ENCODE measurements around the gene RPL7A. TPM values are rescaled to one million over a fixed set of nuclear protein-coding genes. Genes with fewer than 3 reads are reported as not detected.

The RPL7A gene
- total RNA-seq, 2 experiments from 2014 or later, result 3,102 to 3,168 TPM

DNA sequence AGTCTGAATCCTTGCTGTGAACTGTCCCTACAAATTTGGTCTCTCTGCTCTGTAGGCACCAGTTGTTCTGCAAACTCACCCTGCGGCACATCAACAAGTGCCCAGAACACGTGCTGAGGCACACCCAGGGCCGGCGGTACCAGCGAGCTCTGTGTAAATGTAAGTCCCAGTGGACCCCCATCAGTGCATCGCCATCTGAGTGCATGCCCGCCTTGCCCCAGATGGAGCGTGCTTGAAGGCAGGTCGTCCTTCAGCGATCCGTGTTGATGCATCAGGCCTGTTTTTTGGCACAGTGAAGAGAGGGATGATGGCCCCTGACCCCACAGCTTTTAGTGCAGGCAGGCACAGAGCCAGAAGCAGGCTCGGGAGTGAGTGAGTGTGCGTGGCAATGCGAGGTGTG, 9.6 kb downstream of the RPL7A start:
- POLR2A ChIA-PET, result interaction anchor here (1.0 to 8.5 kb wide), 4 partner anchors 8 to 17 kb away, joined by 4 to 93 read pairs (median 12); partner anchors contain the start of genes MED22 and RPL7A
- CTCF ChIA-PET, result interaction anchor here (2.2 to 3.9 kb wide), 2 partner anchors 14 to 17 kb away, joined by 9 to 27 read pairs; no protein-coding TSS in a partner anchor

DNA sequence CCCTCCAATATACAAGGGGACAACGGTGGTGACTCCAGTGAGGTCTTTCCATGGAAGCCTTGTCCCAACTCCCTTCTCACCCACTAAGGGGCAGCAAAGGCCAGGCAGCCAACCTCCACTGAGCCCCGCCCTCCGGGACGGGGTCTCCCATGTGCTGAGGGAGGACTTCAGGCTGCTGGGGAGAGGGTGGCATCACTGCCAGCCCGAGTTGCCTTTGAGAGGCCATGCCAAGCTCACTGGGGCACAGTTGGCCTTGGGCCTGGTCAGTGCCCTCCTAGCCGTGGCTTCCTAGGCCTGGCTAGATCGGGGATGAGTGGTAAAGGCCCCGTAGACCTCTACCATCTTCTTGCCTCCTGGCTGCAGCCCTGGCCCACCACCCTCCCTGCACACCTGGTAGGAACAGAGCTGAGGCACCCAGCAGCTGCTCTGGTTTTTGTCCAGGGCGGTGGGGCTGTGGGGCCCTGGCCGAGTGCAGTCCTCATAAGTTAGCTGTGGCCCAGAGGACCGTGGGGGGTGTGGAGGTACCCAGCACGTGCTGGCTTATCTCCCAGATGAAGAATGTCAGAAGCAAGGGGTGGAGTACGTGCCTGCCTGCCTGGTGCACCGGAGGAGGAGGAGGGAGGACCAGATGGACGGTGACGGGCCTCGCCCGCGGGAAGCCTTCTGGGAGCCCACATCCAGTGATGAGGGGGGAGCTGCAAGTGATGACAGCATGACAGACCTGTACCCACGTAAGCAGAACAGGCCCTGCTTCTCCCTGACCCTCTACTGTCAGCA, 11.6 kb downstream of the RPL7A start:
- CTCF ChIA-PET, result interaction anchor here (0.8 to 3.3 kb wide), 5 partner anchors 9 to 54 kb away, joined by 3 to 20 read pairs (median 4); no protein-coding TSS in a partner anchor
- POLR2A ChIA-PET, result interaction anchor here (0.7 to 8.5 kb wide), 6 partner anchors 10 to 1880 kb away, joined by 3 to 93 read pairs (median 4); partner anchors contain the start of genes MED22 and RPL7A

DNA sequence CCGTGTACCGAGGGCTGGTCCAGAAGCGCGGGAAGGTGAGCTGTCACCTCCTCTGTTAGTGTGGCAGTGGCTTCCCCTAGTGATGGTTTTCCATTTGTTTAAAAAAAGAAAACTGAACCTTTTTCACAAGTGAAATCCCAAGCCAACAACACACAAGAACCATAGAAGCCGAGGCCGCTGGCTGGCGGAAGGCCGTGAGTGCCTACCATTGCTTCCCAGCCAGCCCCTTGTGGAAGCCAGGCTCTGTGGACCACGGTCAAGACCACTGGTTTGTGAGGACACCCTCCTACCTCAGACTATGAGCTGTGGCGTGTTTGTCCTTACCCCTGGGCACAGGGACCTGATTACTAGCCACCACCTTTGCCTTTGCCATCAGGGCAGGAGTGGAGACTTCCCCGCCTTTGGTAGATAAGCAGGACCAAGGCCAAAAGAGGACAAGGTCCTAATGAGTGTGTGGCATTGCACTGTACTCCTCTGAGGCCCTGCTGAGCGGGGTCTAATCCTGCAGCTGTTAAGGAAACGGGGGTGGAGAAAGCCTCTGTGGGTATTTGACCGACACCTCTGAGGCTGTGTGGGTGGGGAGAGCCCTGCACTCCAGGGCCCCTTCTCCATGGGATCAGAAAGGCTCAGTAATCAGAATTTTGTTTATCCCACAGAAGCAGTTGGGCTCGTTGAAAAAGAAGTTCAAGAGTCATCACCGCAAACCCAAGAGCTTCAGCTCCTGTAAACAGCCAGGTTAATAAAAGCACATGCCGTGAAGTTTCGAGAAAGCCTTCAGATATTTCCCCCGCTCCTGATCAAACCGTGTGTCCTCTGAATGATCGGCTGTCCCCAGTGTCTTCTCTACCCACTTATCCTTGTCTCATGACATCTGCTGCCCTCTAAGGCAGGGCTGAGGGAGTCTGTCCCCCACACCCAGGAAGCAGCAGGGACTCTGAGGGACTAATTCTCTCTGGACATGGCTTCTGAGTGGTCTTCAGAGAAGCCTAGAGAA, 12.7 kb downstream of the RPL7A start:
- ChIA-PET CTCF (interaction anchor here (3.3 kb wide), 1 partner anchor 10 kb away, joined by 20 read pairs; no protein-coding TSS in a partner anchor), POLR2A (interaction anchor here (0.7 to 8.5 kb wide), 5 partner anchors 10 to 1882 kb away, joined by 3 to 93 read pairs (median 4); no protein-coding TSS in a partner anchor)

DNA sequence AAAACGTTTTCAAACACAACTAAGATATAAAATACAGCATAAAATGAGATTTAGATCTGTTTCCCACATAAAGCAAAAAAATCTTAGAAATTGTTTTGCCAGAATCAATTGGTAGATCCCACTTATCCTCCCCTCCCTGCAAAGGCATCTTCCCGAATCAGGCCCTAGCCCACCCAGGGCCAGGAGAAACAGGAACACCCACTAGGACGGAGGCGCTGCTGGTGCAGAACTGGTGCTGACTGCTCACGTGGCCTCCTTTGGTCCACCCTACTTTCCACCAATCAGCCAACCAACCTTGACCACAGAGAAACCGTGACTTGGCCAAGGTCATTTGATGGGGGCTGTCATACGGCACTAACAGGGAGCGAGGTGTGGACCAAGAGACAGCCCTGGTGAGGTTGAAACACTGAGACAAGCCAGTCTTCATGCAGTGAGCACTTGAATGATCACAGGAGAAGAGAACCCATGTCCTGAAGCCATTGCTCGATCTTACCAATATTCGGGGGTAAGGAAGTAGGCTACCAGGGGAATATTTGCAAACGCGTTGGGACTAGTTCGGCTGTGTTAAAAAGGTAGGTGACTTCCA, 13.6 kb downstream of the RPL7A start:
- CTCF ChIA-PET, result interaction anchor here (2.0 to 3.3 kb wide), 2 partner anchors 9 to 10 kb away, joined by 5 to 20 read pairs; no protein-coding TSS in a partner anchor
- POLR2A ChIA-PET, result interaction anchor here (1.4 to 8.5 kb wide), 3 partner anchors 8 to 13 kb away, joined by 5 to 93 read pairs (median 11); no protein-coding TSS in a partner anchor

DNA sequence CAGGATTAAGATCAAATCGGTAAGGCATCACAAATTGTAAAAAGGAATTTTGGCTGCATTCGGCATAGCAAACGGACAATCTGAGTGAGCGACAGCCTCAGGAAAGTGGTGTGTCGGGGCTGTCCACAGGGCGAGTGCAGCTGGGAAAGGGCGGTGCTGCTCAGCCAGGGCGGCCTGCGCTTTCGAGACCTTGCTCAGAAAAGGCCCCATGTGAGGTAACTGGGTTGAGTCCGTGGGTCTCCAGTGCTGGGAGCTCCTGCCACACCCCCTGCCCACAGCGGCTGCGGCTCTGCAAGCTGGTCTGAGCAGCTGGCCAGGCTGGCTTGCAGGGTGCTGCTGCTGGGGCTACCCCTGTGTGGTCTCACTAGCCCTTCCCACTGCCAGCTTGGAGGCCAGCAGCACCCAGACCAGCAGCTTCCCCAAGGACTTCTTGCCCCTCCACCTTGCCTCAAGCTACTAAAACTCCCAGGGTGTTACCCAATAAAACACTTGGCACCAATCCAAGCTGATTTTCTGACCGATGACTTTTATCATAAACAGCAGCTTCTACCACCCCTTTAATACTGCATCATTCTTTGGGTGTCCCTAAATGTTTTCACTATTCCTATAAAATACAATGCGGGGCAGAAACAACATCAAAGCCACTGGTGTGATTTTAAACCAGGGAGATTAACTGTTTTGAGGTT, 14.5 kb downstream of the RPL7A start:
- ChIA-PET POLR2A (interaction anchor here (0.6 to 1.5 kb wide), 3 partner anchors 9 to 15 kb away, joined by 3 to 5 read pairs (median 5); no protein-coding TSS in a partner anchor), CTCF (interaction anchor here (1.5 to 2.0 kb wide), 2 partner anchors 9 to 20 kb away, joined by 3 to 5 read pairs; no protein-coding TSS in a partner anchor)

DNA sequence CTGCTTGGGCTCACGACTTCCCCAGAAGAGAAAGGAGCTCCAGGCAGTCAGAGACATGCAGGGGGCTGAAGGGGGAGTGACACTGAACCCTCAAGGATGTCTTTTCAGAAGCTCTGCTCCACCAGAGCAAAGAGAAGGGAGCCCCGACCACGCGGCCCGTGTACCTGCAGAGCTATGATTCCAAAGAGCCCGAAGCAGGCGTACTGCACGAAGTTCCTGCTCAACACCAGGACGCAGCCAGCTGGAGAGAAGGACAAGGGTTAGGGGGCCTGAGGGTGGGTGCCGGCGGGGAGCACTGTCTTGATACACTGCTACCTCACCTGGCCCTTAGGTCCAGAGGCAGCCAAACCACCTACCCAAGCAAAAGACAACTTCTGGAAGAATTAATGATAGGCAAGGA, 18.4 kb downstream of the RPL7A start:
- ChIA-PET CTCF (interaction anchor here (1.3 to 1.7 kb wide), 4 partner anchors 10 to 39 kb away, joined by 3 to 7 read pairs (median 4); partner anchors contain the start of genes SURF1 and SURF2), POLR2A (interaction anchor here (0.9 to 2.6 kb wide), 4 partner anchors 9 to 23 kb away, joined by 3 to 12 read pairs (median 6); partner anchors contain the start of genes MED22 and RPL7A)

DNA sequence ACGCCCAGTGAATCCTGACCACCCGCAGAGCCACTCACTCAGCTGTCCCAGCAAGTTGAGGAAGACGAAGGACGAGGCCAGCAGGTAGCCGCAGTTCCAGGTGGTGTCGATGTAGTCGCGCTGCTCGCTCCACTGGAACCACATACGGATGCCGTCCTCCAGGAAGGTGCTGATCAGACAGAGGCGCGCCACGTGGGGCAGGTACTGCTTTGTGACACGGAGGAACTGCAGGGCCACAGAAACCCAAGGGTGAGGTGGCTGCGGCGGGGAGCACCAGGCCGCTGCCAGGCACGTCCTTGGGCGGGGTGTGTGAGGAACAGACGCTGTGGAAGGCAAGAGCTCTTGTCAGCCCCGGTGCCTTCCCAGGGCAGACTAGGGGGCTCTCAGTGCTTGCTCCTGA, 19.2 kb downstream of the RPL7A start:
- CTCF ChIA-PET, result interaction anchor here (1.6 kb wide), 1 partner anchor 28 kb away, joined by 3 read pairs; no protein-coding TSS in a partner anchor
- POLR2A ChIA-PET, result interaction anchor here (0.7 to 2.6 kb wide), 2 partner anchors 11 to 16 kb away, joined by 4 to 12 read pairs; partner anchors contain the start of gene SURF1

DNA sequence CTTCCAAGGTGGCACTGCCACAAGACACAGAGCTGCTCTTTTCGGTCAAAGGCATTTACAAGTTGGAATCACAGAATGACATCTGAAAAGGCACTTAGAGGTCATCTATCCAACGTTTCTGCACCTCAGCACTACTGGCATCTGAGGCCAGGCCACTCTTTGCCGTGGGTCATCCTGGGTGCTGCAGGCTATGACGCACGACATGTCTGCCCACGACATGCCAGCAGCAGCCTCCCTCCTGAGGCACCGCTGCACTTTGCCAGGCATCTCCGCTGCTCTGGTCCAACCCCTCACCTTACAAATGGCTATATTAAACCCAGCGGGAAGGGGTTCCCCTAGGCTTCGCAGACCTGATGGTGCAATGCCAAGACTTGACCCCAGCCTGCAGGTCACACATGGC, 19.8 kb downstream of the RPL7A start:
- CTCF ChIA-PET, result interaction anchor here (1.6 kb wide), 1 partner anchor 29 kb away, joined by 3 read pairs; no protein-coding TSS in a partner anchor
- POLR2A ChIA-PET, result interaction anchor here (0.7 to 10.0 kb wide), 3 partner anchors 11 to 19 kb away, joined by 4 to 172 read pairs (median 93); partner anchors contain the start of genes MED22, RPL7A, SURF1 and SURF2

DNA sequence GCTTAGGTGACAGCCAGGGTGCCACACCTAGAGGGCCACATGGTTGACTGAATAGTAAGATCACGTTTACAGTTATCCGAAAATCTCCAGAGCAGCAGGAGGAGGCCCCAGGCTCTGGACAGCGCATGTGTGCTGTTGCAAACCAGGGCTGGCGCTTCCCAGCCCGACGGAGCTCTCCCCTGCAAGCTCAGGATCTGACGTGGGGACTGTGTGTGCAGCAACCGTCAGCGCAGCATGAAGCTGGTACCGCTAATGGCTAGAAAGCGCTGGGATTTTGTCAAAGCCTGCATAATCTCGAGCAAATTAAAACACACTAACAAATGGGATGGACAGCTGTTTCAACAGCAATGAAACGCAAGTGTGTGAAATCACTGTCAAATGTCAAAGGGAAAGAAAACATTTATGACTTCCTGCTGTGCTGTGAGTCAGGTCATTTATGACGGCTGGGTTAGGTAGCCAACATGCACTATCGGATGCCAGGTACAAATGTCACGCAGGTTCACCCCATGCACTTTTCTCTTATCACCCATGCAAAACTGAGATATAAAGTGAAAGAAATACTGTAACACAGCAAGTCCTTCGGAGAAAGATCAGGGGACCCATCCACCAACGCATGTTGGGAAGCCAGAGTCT, 20.3 kb downstream of the RPL7A start:
- ChIA-PET CTCF (no interaction called here), POLR2A (interaction anchor here (5.2 to 10.0 kb wide), 2 partner anchors 11 to 19 kb away, joined by 93 to 172 read pairs; partner anchors contain the start of genes MED22, RPL7A, SURF1 and SURF2)

DNA sequence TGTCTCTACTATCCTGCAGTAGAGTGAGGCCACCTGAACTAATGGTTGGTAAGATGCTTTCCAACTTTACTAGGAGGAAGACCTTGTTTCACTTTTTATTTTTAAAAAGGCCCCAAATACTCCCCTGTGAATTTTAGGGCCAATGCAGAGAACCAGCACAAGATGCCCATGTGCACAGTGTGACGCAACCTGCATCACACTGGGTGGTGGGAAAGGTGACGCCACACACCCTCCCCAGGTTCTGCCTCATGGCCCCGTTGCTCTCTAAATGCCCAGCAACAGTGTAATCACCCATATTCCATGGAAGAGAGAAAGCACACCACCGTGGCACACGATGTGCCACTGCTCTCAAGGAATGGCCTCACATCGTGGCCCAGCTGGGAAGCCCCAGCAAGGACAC, 21.4 kb downstream of the RPL7A start:
- CTCF ChIA-PET, result interaction anchor here (1.2 to 4.0 kb wide), 6 partner anchors 10 to 31 kb away, joined by 3 to 41 read pairs (median 12); partner anchors contain the start of genes MED22, RPL7A, SURF1 and SURF2
- POLR2A ChIA-PET, result interaction anchor here (1.7 to 10.0 kb wide), 3 partner anchors 12 to 90 kb away, joined by 4 to 172 read pairs (median 93); partner anchors contain the start of genes CACFD1, MED22, RPL7A and SURF1

DNA sequence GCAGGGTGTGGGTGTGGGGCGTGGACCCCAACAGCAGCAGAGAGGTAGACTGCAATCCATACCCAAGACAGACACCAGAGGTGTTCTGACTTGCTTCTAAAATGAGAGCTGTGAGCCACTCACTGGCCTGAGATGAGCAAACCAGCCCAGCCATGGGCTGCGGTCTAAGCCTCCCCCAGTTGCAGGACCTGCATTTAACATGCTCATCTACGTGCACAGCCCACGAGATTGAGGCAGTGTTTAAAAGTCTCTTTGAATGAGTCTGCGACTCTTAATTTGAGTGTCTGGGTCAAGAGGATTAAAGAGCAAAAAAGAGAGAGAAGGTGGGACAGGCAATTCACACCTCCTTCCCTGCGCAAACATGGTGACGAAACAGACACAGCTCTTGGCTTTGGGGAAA, 21.9 kb downstream of the RPL7A start:
- CTCF ChIA-PET, result interaction anchor here (1.2 to 4.0 kb wide), 6 partner anchors 10 to 30 kb away, joined by 3 to 41 read pairs (median 12); partner anchors contain the start of genes MED22, RPL7A, SURF1 and SURF2
- POLR2A ChIA-PET, result interaction anchor here (1.7 to 10.0 kb wide), 3 partner anchors 13 to 90 kb away, joined by 4 to 172 read pairs (median 93); partner anchors contain the start of genes CACFD1, MED22, RPL7A and SURF1

DNA sequence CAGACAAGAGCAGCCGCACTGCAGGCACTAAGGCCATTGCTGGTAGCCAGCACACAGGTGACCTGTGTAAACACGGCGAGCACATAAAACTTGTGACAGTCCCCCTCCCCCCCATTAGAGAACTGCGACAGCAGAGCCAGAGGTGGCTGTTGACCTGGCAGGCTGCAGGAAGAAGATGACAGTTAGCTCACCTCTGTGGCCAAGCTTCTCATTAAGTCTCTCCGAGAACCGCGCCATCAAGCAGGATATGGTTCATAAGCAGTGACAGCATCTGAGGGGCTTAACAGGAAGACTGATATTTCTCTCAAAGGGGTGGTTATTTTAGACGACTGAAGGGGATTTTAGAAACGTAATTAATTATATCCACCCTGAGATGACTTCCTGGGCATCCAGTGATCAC, 22.7 kb downstream of the RPL7A start:
- CTCF ChIA-PET, result interaction anchor here (0.8 to 4.0 kb wide), 8 partner anchors 8 to 35 kb away, joined by 3 to 41 read pairs (median 5); partner anchors contain the start of genes MED22, RPL7A, SURF1 and SURF2

DNA sequence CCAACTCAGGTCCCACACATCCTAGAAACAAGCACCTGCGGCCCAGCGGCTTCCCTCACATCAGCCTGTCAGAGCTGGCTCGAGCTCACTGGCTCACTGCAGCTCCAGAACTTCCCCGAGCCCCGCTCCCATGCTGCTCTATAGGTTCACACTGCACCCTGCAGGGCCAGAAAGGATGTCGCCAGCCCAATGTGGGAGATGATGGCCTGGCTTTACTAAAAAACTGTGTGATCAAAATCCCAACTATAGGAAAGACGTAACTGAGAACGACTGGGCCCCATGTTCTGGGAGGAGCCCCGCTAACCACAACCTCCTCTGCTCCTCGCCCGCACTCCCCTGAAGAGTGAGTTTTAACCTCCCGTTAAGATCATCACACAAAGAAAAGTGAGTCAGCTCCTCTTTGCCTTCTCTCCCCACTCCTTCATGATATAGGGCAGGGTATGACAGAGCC, 23.3 kb downstream of the RPL7A start:
- CTCF ChIA-PET, result interaction anchor here (0.8 to 4.0 kb wide), 9 partner anchors 9 to 115 kb away, joined by 3 to 41 read pairs (median 5); partner anchors contain the start of genes MED22, RPL7A, SURF1 and SURF2
- POLR2A ChIA-PET, result interaction anchor here (1.1 to 10.0 kb wide), 5 partner anchors 8 to 88 kb away, joined by 4 to 172 read pairs (median 5); partner anchors contain the start of genes CACFD1, MED22, RPL7A and SURF1

More for the DNA sequence above, 22.7 kb downstream of the RPL7A start:
- POLR2A ChIA-PET, result interaction anchor here (1.1 to 10.0 kb wide), 4 partner anchors 14 to 89 kb away, joined by 4 to 172 read pairs (median 48); partner anchors contain the start of genes CACFD1, MED22, RPL7A and SURF1

DNA sequence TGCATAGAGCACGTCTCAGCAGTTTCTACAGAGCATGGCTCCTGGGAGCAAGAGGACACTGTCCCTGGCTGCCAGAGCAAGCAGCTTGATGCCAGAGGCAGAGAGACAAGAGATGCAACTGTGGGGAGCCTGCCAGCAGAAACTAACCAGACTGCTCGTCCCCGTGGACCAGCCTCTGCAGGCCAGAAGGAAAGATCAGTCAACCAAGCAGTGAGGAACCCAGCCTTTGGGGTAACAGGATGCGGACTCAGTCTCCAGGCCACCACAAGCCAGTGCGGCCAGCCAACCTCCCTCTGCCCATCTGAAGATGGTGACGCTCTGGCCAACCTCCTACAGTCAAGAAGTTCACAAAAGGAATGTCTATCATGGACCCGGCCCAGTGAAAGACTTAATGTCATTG, 24.1 kb downstream of the RPL7A start:
- ChIA-PET CTCF (interaction anchor here (1.1 to 4.0 kb wide), 5 partner anchors 10 to 115 kb away, joined by 3 to 41 read pairs (median 5); partner anchors contain the start of genes MED22, RPL7A, SURF1 and SURF2), POLR2A (interaction anchor here (0.7 to 10.0 kb wide), 5 partner anchors 9 to 45 kb away, joined by 3 to 172 read pairs (median 5); partner anchors contain the start of genes MED22, RPL7A, SURF1 and SURF2)

DNA sequence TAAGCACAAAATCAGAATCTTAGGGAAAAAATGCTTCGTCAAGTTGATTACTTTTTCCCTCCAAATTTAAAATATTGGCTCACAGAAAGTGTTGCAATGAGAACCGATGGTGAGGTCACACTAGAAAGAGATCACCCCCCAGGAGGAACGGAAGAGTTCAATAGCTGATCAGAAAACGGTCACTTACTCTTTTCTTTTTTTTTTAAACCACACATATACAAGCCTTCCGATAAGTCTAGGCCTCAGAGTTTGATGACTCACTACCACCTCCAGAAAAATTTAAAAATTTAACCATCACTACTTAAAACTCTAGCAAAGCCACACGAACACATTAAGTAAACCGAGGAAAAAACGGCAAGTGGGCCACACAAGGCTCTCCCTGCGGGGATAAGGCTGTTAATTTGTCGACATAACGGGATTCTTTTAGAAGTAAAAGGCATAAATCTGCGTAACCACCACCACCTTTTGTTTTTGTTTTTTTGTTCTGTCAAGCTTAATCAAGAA, 26.6 kb downstream of the RPL7A start:
- POLR2A ChIA-PET, result interaction anchor here (0.6 to 10.0 kb wide), 7 partner anchors 14 to 249 kb away, joined by 3 to 172 read pairs (median 7); partner anchors contain the start of genes ADAMTS13, MED22, RPL7A and SURF1
- CTCF ChIA-PET, result interaction anchor here (0.6 to 2.2 kb wide), 7 partner anchors 17 to 226 kb away, joined by 3 to 10 read pairs (median 4); no protein-coding TSS in a partner anchor
